ENCODE results near the gene HEXA.
"Not testable (repeated sequence)": the region's sequence is repeated elsewhere in the genome, so short reads cannot be mapped to it uniquely, and the experiment has no call there.

HEXA gene

GRCh38 chr15:72375846-72376581 is at the start of gene HEXA:
HEXA (minus strand) TSS chr15:72376014; CDS start chr15:72375972, 42 bp downstream.
- peak; percentile 75 for DNase-seq

GRCh38 chr15:72423256-72423655 is 47.4 kb upstream of the HEXA start:
- no peak for DNase-seq

DNA sequence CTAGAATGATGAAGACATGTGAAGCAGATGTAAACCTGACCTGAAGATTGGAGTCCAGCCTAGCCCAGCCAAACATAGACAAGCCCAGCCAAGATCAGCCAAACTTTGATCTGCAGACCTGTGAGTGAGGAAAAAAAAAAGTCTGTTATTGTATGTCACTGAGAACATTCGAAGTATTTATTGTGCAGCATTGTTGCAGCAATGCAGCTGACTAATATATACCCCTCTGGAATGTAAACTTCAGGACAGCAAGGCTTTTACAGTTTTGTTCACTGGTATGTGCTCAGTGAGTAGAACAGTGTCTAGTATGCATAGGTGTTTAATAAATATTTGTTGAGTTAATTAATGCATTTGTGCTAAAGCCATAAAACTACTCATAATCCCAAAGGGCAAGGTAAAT is 45.7 kb upstream of the HEXA start:
- DNase-seq, result no peak

GRCh38 chr15:72420576-72420975 is 44.8 kb upstream of the HEXA start:
- DNase-seq, result no peak

DNA sequence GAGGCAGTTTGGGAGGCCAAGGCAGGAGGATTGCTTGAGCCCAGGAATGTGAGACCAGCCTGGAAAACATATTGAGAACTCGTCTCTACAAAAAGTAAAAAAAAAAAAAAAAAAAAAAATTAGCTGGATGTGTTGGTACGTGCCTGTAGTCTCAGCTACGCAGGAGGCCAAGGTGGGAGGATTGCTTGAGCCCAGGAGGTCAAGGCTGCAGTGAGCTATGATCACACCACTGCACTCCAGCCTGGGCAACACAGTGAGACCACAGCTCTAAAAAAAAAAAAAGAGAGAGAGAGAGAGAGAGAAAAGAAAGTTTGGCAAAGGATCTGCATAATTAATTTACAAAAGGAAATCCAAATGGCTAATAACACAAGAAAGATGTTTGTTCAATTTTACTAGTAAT is 44.0 kb upstream of the HEXA start:
- DNase-seq, result not testable (repeated sequence)

- no peak for DNase-seq
Observed at GRCh38 chr15:72415304-72415703, 39.5 kb upstream of the HEXA start.

DNA sequence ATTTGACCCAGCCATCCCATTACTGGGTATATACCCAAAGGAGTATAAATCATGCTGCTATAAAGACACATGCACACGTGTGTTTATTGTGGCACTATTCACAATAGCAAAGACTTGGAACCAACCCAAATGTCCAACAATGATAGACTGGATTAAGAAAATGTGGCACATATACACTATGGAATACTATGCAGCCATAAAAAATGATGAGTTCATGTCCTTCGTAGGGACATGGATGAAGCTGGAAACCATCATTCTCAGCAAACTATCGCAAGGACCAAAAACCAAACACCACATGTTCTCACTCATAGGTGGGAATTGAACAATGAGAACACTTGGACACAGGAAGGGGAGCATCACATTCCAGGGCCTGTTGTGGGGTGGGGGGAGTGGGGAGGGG is 37.5 kb upstream of the HEXA start:
- not testable (repeated sequence) for DNase-seq

GRCh38 chr15:72411544-72411943 is 35.7 kb upstream of the HEXA start:
- DNase-seq, result no peak

- no peak for DNase-seq
Observed at GRCh38 chr15:72411111-72411510, 35.3 kb upstream of the HEXA start.

- no peak for DNase-seq
Observed at GRCh38 chr15:72406936-72407335, 31.1 kb upstream of the HEXA start.

- DNase-seq, result no peak
Observed at GRCh38 chr15:72404841-72405240, 29.0 kb upstream of the HEXA start.

DNA sequence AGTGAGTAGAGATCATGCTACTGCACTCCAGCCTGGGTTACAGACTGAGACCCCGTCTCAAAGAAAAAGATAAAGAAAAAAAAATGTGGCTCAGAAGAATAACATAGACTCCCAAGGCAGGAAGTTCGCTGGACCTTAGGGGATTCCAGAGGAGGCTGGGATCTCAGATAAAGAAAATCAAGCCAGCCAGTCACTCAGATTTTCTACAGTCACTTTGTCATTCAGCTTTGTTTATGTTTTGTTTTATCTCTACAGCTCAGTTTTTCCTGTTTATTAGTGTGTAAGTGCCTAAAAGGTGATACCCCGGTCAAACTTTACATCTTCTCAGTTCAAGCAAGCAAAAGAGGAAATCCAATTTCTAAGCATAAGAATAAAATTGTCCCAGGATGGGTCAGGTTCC is 28.5 kb upstream of the HEXA start:
- no peak for DNase-seq

DNA sequence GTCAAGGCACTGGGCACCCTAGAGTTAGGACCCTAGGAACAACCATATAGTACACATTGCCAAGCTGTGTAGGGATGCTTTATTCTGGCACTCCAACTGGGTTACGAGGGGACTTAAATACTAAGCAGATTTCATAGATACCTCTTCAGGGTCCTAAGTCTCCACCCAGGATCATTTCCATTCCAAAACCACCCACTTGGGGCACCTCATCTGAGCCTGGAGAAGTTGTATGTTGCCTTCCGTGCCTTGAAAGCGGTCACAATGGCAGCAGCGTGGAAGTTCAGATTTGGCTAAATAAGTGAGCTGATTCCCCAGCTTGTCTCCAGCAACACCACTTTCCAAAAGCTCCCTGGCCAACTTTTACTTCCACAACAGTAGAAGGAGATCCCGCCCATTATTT is 26.9 kb upstream of the HEXA start:
- DNase-seq, result no peak

DNA sequence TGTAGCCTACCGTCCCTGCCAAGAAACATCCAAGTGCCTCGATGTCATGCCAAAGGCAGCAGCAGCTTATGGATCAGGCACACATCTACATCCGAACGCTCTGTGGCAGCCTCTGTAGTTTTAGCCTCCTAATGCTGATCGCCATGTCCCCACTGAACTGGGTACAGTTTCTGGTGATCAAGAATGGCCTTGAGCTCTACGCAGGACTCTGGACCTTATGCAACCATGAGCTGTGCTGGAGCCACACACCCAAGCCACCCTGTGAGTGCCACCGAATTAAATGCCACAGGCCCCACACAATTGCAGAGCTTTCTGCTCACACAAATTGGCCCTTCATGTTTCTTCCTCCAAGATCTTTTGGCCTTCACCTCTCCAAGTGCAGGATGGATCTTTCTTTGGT is 22.8 kb upstream of the HEXA start:
- no peak for DNase-seq

- no peak for DNase-seq
Observed at GRCh38 chr15:72397796-72398588, 22.2 kb upstream of the HEXA start, which contains the start of gene TMEM202. TMEM202 (plus strand) TSS chr15:72398305; CDS start chr15:72398327, 22 bp downstream.

GRCh38 chr15:72396331-72396730 is 20.5 kb upstream of the HEXA start:
- not testable (repeated sequence) for DNase-seq

DNA sequence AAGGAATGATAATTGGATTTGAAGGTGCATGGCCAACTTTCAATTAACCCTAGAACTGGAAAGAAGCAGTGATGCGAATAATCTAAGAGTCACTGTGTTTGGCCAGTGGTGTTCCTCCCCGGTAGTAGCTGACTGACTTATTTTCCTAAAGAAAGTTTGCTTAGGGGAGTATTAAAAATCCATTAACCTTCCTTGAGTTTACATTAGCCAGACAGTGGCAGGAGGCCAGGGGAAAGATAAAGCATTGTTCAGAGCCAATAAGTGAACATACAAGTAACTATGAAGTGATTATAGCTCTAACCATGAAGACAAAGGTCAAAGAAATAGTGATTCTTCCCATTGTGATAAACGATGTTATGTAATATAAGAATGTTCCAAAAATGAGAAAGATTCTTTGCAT is 13.4 kb upstream of the HEXA start:
- no peak for DNase-seq

GRCh38 chr15:72387741-72388140 is 11.9 kb upstream of the HEXA start:
- DNase-seq, result no peak

DNA sequence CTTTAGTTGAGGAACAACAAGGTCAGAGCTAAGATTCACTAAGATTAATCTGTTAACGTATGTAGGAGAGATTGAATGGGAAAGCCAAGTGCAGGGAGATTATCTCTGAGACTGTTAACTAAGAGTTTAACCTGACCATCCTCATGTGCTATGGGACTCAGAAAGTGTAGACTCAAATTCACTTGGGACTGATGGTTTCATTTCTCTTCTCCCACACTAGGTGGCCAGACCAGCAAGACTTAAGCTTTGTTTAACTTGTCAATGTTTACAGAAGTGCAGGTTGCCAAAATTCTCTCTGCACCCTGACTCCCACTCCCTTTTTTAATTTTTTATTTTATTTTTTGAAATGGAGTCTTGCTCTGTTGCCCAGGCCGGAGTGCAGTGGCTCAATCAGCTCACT is 6.3 kb upstream of the HEXA start:
- DNase-seq, result no peak

DNA sequence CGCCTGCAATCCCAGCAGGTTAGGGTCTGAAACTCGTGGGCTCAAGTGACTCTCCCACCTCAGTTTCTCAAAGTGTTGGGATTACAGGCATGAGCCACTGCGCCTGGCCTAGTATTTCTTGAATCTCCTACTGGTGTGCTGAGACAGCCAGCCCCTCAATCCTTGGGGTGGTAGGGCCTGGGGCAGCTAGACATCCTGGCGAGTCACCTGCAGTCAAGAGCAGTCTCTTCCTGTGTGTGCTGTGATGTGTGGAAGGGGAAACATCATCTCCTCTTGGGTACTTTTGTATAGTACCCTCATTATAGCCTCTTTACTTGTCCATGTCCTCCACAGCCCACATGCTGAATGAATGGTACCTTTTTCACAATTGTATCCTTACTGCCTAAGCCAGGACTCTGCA is 4.9 kb upstream of the HEXA start:
- DNase-seq, result no peak

DNA sequence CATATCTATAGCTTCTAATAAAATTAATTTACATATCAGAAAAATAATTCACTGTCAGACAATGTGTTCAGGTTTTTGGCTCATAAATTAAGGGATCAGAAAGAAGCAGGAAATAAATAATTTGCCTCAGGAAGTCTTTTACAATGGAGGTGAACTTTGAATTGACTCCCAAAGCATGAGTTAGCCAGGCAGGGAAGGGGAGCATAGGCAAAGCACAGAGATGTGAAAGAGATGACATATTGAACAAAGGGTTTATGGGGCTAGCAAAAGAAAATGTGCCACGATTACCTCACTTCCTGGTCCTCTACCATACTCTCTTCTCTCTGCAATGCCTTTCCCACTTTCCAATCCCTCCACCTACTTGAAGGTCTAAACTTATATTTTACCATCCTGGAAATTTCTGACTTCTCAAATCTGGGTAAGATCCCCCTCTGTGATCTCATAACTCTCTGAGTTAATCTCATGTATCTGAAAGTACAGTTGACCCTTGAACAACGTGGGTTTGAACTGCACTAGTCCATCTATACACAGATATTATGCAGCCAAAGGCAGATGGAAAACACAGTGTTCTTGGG is 4.1 kb upstream of the HEXA start:
- DNase-seq, result no peak

DNA sequence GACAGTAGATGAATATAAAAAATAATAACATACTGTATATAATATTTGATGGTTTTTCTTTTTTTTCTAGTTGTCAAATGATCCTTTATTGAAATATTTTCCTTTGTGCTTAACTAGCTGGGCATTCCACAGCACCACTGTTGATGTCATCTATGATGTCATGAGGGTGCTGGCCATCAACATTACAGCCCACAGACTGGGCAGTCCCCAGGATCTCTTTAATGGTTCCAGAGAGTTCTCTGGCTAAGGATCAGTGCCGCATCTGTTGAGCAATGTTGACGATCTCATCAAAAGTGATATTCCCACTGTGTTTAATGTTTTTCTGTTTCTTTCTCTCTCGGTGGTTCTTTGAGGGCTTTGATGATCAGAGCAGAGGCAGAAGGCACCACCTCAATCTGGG is 3.3 kb upstream of the HEXA start:
- not testable (repeated sequence) for DNase-seq

DNA sequence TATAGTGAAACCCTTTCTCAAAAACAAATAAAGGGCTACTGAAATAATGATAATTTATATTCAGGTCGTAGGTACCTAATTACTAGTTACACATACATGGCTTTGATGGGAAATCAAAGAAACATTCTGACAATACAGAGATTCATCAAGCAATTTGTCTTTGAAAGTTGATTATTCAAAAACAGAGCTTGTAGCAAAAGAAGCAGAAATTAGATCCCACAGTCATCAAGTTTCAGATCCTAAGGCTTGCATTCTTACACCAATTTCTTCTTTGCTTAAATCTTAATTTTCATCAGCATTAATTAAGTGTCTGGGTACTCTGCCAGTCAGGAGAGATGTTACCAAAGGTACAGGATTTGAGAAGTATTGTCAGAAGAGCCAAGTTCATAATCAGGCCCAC is 1.5 kb upstream of the HEXA start:
- DNase-seq, result no peak

- no peak for DNase-seq
Observed at GRCh38 chr15:72375501-72375845, 341 bp downstream of the HEXA start.
